ENCODE results near the gene PSMA3. TPM values are rescaled to one million over a fixed set of nuclear protein-coding genes. Genes with fewer than 3 reads are reported as not detected.

PSMA3 gene
- total RNA-seq, 1 donor from 2014 or later: 132 TPM

DNA sequence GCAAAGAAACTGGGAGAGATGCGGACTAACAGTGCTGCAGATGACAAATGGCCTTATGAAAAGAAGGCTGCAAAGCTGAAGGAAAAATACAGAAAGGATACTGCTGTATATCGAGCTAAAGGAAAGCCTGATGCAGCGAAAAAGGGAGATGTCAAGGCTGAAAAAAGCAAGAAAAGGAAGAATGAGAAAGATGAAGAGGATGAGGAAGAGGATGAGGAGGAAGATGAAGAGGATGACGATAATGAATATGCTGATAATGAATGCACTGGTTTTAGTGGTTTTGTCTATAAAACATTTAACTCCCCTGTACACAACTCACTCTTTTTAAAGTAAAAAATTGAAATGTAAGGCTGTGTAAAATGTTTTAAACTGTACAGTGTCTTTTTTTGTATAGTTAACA is 40.5 kb downstream of the PSMA3 start:
- Mint-ChIP-seq H3K27me3 (ENCODE audit: low read depth) (no peaks in the 10 kb centered on the region), H3K9me3 (ENCODE audit: low read depth) (no peaks in the 10 kb centered on the region), H3K36me3 (ENCODE audit: low read depth) (peaks cover 40% of the 10 kb centered on the region), H3K4me1 (ENCODE audit: low read depth) (peaks cover 67% of the 10 kb centered on the region), H3K4me3 (ENCODE audit: unreplicated experiment) (no peak overlapping the region), H3K27ac (ENCODE audit: unreplicated experiment) (peak overlapping the region; percentile 15)
- no peak for DNase-seq (ENCODE audit: low spot score)
- TF ChIP-seq, protein P1, sequence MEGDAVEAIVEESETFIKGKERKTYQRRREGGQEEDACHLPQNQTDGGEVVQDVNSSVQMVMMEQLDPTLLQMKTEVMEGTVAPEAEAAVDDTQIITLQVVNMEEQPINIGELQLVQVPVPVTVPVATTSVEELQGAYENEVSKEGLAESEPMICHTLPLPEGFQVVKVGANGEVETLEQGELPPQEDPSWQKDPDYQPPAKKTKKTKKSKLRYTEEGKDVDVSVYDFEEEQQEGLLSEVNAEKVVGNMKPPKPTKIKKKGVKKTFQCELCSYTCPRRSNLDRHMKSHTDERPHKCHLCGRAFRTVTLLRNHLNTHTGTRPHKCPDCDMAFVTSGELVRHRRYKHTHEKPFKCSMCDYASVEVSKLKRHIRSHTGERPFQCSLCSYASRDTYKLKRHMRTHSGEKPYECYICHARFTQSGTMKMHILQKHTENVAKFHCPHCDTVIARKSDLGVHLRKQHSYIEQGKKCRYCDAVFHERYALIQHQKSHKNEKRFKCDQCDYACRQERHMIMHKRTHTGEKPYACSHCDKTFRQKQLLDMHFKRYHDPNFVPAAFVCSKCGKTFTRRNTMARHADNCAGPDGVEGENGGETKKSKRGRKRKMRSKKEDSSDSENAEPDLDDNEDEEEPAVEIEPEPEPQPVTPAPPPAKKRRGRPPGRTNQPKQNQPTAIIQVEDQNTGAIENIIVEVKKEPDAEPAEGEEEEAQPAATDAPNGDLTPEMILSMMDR (IDR thresholded peaks at IDR 0.05): no peak

DNA sequence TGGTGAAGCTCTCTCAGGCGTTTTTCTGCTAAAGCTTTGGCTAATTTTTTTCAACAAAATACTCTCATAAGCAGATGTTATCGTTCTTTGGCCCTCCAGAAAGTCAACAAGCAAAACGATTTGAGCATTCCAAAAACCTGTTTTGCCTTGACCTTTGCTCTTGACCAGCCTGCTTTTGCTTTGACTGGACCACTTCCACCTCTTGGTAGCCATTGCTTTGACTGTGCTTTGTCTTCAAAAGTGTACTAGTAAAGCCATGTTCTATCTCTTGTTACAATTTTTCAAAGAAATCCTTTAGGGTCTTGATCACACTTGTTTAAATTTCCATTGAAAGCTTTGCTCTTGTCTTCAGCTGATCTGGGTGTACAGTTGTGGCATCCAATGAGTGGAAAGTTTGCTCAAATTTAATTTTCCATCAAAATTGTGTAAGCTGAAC is 43.0 kb downstream of the PSMA3 start:
- peaks cover 46% of the 10 kb centered on the region for H3K4me1 Mint-ChIP-seq (ENCODE audit: low read depth)
- H3K9me3 Mint-ChIP-seq (ENCODE audit: low read depth): no peaks in the 10 kb centered on the region
- no peak overlapping the region for H3K4me3 Mint-ChIP-seq (ENCODE audit: unreplicated experiment)
- H3K36me3 Mint-ChIP-seq (ENCODE audit: low read depth): peaks cover 46% of the 10 kb centered on the region
- TF ChIP-seq, protein P1 (IDR thresholded peaks at IDR 0.05): no peak
- H3K27me3 Mint-ChIP-seq (ENCODE audit: low read depth): no peaks in the 10 kb centered on the region
- DNase-seq (ENCODE audit: low spot score): no peak
- peak overlapping the region; percentile 15 for H3K27ac Mint-ChIP-seq (ENCODE audit: unreplicated experiment)

- TF ChIP-seq, protein P1 (IDR thresholded peaks at IDR 0.05): no peak
- Mint-ChIP-seq H3K9me3 (ENCODE audit: low read depth) (no peaks in the 10 kb centered on the region), H3K4me3 (ENCODE audit: unreplicated experiment) (no peak overlapping the region), H3K4me1 (ENCODE audit: low read depth) (peaks cover 46% of the 10 kb centered on the region), H3K27ac (ENCODE audit: unreplicated experiment) (peak overlapping the region; percentile 23), H3K36me3 (ENCODE audit: low read depth) (peaks cover 44% of the 10 kb centered on the region), H3K27me3 (ENCODE audit: low read depth) (no peaks in the 10 kb centered on the region)
- DNase-seq (ENCODE audit: low spot score): no peak
Observed at GRCh38 chr14:58288106-58288792, 43.6 kb downstream of the PSMA3 start.

GRCh38 chr14:58291646-58292045 is 47.0 kb downstream of the PSMA3 start:
- TF ChIP-seq, protein P1 (IDR thresholded peaks at IDR 0.05): no peak
- no peak for DNase-seq (ENCODE audit: low spot score)
- Mint-ChIP-seq H3K36me3 (ENCODE audit: low read depth) (peaks cover 31% of the 10 kb centered on the region), H3K4me3 (ENCODE audit: unreplicated experiment) (no peak overlapping the region), H3K27ac (ENCODE audit: unreplicated experiment) (no peak overlapping the region), H3K4me1 (ENCODE audit: low read depth) (peaks cover 41% of the 10 kb centered on the region), H3K27me3 (ENCODE audit: low read depth) (no peaks in the 10 kb centered on the region), H3K9me3 (ENCODE audit: low read depth) (no peaks in the 10 kb centered on the region)

DNA sequence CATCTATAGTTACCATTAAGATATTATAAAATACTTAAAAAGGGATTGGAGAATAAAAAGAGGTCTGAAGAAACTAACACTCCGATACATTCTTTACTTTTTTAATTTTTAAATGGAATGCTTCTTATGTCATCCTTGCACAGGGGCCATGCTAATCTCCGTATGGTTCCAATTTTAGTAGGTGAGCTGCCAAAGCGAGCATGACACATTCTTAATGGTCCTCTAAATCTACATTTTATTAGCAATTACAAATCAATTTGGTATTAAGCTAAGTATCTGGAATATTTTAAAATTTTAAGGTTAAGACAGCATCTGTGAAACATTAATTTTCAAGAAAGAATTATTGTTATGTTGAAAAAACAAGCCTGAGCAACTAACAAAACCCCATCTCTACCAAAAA is 47.5 kb downstream of the PSMA3 start:
- H3K9me3 Mint-ChIP-seq (ENCODE audit: low read depth): no peaks in the 10 kb centered on the region
- no peak overlapping the region for H3K27ac Mint-ChIP-seq (ENCODE audit: unreplicated experiment)
- no peaks in the 10 kb centered on the region for H3K27me3 Mint-ChIP-seq (ENCODE audit: low read depth)

More for the DNA sequence above, 47.5 kb downstream of the PSMA3 start:
- no peak for DNase-seq (ENCODE audit: low spot score)
- peaks cover 46% of the 10 kb centered on the region for H3K4me1 Mint-ChIP-seq (ENCODE audit: low read depth)
- no peak overlapping the region for H3K4me3 Mint-ChIP-seq (ENCODE audit: unreplicated experiment)
- peaks cover 31% of the 10 kb centered on the region for H3K36me3 Mint-ChIP-seq (ENCODE audit: low read depth)
- TF ChIP-seq, protein P1 (IDR thresholded peaks at IDR 0.05): no peak
